Measurements from ENCODE around the gene GGN.

The GGN gene

DNA sequence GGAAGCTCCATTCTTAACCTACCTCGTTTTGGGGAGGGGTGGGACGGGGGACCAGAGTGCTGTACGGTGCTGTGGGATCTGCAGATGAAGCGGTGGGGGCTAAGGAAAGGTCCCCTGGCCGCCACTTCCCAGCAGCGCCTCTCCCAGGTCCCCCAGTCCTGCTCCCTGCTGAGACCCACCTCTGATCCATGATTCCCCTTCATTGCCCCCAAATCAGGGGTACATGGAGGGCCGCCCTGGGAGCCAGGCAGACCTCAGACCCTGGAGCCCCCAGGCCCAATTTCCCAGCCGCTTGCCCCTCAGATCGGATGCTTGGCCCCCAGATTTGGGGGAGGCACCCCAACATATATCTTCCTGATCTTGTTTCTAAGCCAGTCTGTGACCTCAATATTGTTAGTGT lies 11.2 kb upstream of the GGN start:
- H3K4me3 ChIP-seq (replicated peaks; ENCODE audit: insufficient read depth, low read length): no peak overlapping the region
- no peak overlapping the region for H3K27ac ChIP-seq (replicated peaks)
- no peak for DNase-seq (ENCODE audit: low read depth in 1 of 2, low spot score in 1 of 2)
- no peak for TF ChIP-seq SPI1 (IDR thresholded peaks at IDR 0.05; ENCODE audit: borderline replicate concordance, low read depth)
- TF ChIP-seq POLR2AphosphoS5 (IDR thresholded peaks at IDR 0.05; ENCODE audit: low read depth): no peak
- no peak for TF ChIP-seq GABPA (IDR thresholded peaks at IDR 0.05; ENCODE audit: low read depth)
- no peak for TF ChIP-seq CTCF (IDR thresholded peaks at IDR 0.05; ENCODE audit: insufficient read depth, low read length)
- TF ChIP-seq, protein P1, sequence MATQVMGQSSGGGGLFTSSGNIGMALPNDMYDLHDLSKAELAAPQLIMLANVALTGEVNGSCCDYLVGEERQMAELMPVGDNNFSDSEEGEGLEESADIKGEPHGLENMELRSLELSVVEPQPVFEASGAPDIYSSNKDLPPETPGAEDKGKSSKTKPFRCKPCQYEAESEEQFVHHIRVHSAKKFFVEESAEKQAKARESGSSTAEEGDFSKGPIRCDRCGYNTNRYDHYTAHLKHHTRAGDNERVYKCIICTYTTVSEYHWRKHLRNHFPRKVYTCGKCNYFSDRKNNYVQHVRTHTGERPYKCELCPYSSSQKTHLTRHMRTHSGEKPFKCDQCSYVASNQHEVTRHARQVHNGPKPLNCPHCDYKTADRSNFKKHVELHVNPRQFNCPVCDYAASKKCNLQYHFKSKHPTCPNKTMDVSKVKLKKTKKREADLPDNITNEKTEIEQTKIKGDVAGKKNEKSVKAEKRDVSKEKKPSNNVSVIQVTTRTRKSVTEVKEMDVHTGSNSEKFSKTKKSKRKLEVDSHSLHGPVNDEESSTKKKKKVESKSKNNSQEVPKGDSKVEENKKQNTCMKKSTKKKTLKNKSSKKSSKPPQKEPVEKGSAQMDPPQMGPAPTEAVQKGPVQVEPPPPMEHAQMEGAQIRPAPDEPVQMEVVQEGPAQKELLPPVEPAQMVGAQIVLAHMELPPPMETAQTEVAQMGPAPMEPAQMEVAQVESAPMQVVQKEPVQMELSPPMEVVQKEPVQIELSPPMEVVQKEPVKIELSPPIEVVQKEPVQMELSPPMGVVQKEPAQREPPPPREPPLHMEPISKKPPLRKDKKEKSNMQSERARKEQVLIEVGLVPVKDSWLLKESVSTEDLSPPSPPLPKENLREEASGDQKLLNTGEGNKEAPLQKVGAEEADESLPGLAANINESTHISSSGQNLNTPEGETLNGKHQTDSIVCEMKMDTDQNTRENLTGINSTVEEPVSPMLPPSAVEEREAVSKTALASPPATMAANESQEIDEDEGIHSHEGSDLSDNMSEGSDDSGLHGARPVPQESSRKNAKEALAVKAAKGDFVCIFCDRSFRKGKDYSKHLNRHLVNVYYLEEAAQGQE (IDR thresholded peaks at IDR 0.05; ENCODE audit: insufficient replicate concordance, low read depth): no peak
- peaks cover 16% of the 10 kb centered on the region for H3K27me3 ChIP-seq (ENCODE audit: insufficient read depth, poor library complexity, severe bottlenecking)

DNA sequence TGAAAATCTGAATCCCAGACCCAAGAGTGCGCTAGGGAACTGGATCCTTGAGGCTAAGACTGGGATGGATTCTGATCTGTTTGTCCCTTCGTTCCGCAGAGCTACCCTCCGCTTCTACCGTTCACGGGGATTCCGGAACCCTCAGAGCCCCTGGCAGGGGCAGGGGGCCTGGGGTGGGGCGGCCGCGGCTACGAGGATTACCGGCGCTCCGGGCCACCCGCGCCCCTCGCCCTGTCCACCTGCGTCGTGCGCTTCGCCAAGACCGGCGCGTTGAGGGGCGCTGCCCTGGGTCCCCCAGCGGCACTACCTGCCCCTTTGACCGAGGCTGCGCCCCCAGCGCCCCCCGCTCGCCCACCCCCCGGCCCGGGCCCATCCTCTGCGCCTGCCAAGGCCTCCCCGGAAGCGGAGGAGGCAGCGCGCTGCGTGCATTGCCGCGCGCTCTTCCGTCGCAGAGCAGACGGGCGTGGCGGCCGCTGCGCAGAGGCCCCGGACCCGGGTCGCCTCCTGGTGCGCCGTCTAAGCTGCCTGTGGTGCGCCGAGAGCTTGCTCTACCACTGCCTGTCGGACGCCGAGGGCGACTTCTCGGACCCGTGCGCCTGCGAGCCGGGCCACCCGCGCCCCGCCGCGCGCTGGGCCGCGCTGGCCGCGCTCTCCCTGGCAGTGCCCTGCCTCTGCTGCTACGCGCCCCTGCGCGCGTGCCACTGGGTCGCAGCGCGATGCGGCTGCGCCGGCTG lies 7.7 kb upstream of the GGN start:
- H3K4me3 ChIP-seq (replicated peaks; ENCODE audit: insufficient read depth, low read length): no peak overlapping the region
- no peak overlapping the region for H3K27ac ChIP-seq (replicated peaks)
- DNase-seq (ENCODE audit: low read depth in 1 of 2, low spot score in 1 of 2): no peak
- H3K27me3 ChIP-seq (ENCODE audit: insufficient read depth, poor library complexity, severe bottlenecking): peaks cover 22% of the 10 kb centered on the region
- TF ChIP-seq POLR2AphosphoS5 (IDR thresholded peaks at IDR 0.05; ENCODE audit: low read depth): no peak
- no peak for TF ChIP-seq SPI1 (IDR thresholded peaks at IDR 0.05; ENCODE audit: borderline replicate concordance, low read depth)
- TF ChIP-seq CTCF (IDR thresholded peaks at IDR 0.05; ENCODE audit: insufficient read depth, low read length): no peak
- TF ChIP-seq GABPA (IDR thresholded peaks at IDR 0.05; ENCODE audit: low read depth): no peak
- TF ChIP-seq, protein P1 (IDR thresholded peaks at IDR 0.05; ENCODE audit: insufficient replicate concordance, low read depth): no peak

GRCh38 chr19:38394488-38394887 lies 6.7 kb upstream of the GGN start:
- TF ChIP-seq GABPA (IDR thresholded peaks at IDR 0.05; ENCODE audit: low read depth) (no peak), POLR2AphosphoS5 (IDR thresholded peaks at IDR 0.05; ENCODE audit: low read depth) (no peak), SPI1 (IDR thresholded peaks at IDR 0.05; ENCODE audit: borderline replicate concordance, low read depth) (no peak), CTCF (IDR thresholded peaks at IDR 0.05; ENCODE audit: insufficient read depth, low read length) (no peak)
- TF ChIP-seq, protein P1 (IDR thresholded peaks at IDR 0.05; ENCODE audit: insufficient replicate concordance, low read depth): no peak
- H3K27me3 ChIP-seq (ENCODE audit: insufficient read depth, poor library complexity, severe bottlenecking): peaks cover 27% of the 10 kb centered on the region
- DNase-seq (ENCODE audit: low read depth in 1 of 2, low spot score in 1 of 2): no peak
- no peak overlapping the region for H3K4me3 ChIP-seq (replicated peaks; ENCODE audit: insufficient read depth, low read length)
- H3K27ac ChIP-seq (replicated peaks): no peak overlapping the region
